Endothelial cell of umbilical vein (primary cell): ENCODE results near the gene WDR76. TPM values are rescaled to one million over a fixed set of nuclear protein-coding genes. Genes with fewer than 3 reads are reported as not detected.

Source experiments
- BruUV-seq: library from RNA; stranded (reverse); fragments of 400-500 nt; replicated peaks from 2 replicates; lab custom pipeline; 2021; lab: Mats Ljungman, UMichigan
- CTCF ChIA-PET: fragments of 300-600, 350-600 bp; sonication (Branson Sonifier 250); formaldehyde crosslinking; loops from one replicate; lab custom pipeline; 2021; ENCODE audit warnings: antibody characterized with exemption, inconsistent platforms; lab: Charles Lee
- POLR2A ChIA-PET: fragments of 300-600, 350-600 bp; sonication (Branson Sonifier 250); formaldehyde crosslinking; loops from one replicate; lab custom pipeline; 2021; ENCODE audit warnings: antibody characterized with exemption, inconsistent platforms; lab: Charles Lee
- DNase-seq: peaks from one replicate; pipeline ENCODE4 v3.0.0-alpha.2; 2011; ENCODE audit warnings: low read depth, low spot score
- FAIRE-seq: peaks from 2 replicates; lab custom pipeline; 2011; peaks lifted over from hg19 to GRCh38; lab: Jason Lieb, UNC
- H2AFZ ChIP-seq: 2 replicates; pipeline ENCODE4 v1.6.0; 2012; ENCODE audit warnings: low read depth, low read length, control low read depth, inconsistent platforms
- H3K27ac ChIP-seq: 2 replicates; pipeline ENCODE4 v1.5.1; 2011; ENCODE audit warnings: low read depth, mild to moderate bottlenecking, control low read depth, low read length, moderate library complexity; ENCODE audit not compliant: insufficient read depth
- H3K27me3 ChIP-seq, 2 experiments: 2 replicates each; pipeline versions ENCODE4 v1.6.0 to v1.6.1; 2011; ENCODE audit warnings: low read length in 2 of 2, mixed read lengths in 1 of 2; ENCODE audit not compliant: control insufficient read depth in 2 of 2, insufficient read depth in 2 of 2
- H3K36me3 ChIP-seq, 2 experiments: 2 replicates in 1 of 2; 3 replicates in 1 of 2; pipeline ENCODE4 v1.5.1; 2011; ENCODE audit warnings: low read length in 2 of 2, mild to moderate bottlenecking in 1 of 2, moderate library complexity in 1 of 2; ENCODE audit not compliant: control insufficient read depth in 2 of 2, insufficient read depth in 2 of 2; ENCODE audit errors: extremely low read depth in 1 of 2
- H3K4me1 ChIP-seq: 3 replicates; pipeline ENCODE4 v1.5.1; 2011; ENCODE audit warnings: mild to moderate bottlenecking, low read length; ENCODE audit not compliant: control insufficient read depth, insufficient read depth; ENCODE audit errors: extremely low read depth
- H3K4me2 ChIP-seq: 2 replicates; pipeline ENCODE4 v1.6.1; 2011; ENCODE audit warnings: low read length, control low read depth, mixed read lengths; ENCODE audit not compliant: insufficient read depth
- H3K4me3 ChIP-seq, 3 experiments: fragments of 200-600 bp in 1 of 3; sonication (generic), shearing (Covaris generic) in 1 of 3; replicated peaks in 1 of 3; 2 replicates each; pipeline ENCODE4 v1.5.1; 2011 to 2016; ENCODE audit warnings: control low read depth in 3 of 3, low read length in 3 of 3, mild to moderate bottlenecking in 2 of 3, inconsistent platforms in 1 of 3, low read depth in 1 of 3, moderate library complexity in 1 of 3; ENCODE audit not compliant: insufficient read depth in 1 of 3
- H3K79me2 ChIP-seq: 2 replicates; pipeline ENCODE4 v1.6.0; 2012; ENCODE audit warnings: low read length, inconsistent platforms; ENCODE audit not compliant: control insufficient read depth, insufficient read depth
- H3K9ac ChIP-seq: replicated peaks from 2 replicates; pipeline ENCODE3; 2011; ENCODE audit warnings: low read length, control low read depth; ENCODE audit not compliant: insufficient read depth; ENCODE audit errors: extremely low read depth
- H3K9me1 ChIP-seq: replicated peaks from 3 replicates; pipeline ENCODE4 v1.6.0; 2011; ENCODE audit warnings: mild to moderate bottlenecking, low read length; ENCODE audit not compliant: control insufficient read depth, insufficient read depth; ENCODE audit errors: extremely low read depth
- H3K9me3 ChIP-seq: replicated peaks from 2 replicates; pipeline ENCODE4 v1.5.1; 2012; ENCODE audit warnings: low read length, inconsistent platforms; ENCODE audit not compliant: control insufficient read depth, insufficient read depth
- H4K20me1 ChIP-seq: replicated peaks from 2 replicates; pipeline ENCODE3; 2011; ENCODE audit warnings: mild to moderate bottlenecking, low read length; ENCODE audit not compliant: control insufficient read depth, insufficient read depth; ENCODE audit errors: extremely low read depth
- EZH2 ChIP-seq: IDR thresholded peaks from 2 replicates; pipeline ENCODE4 v1.6.1; 2012; ENCODE audit warnings: borderline replicate concordance, low read depth, mild to moderate bottlenecking, moderate library complexity, low read length, inconsistent platforms; ENCODE audit not compliant: severe bottlenecking
- FOS ChIP-seq: IDR thresholded peaks from 2 replicates; pipeline ENCODE4 v1.6.1; 2011; ENCODE audit warnings: mild to moderate bottlenecking, low read length, moderate library complexity, borderline replicate concordance; ENCODE audit not compliant: insufficient read depth
- GATA2 ChIP-seq: IDR thresholded peaks from 2 replicates; pipeline ENCODE4 v1.7.0; 2011; ENCODE audit warnings: low read depth, mild to moderate bottlenecking, moderate library complexity, mixed read lengths, low read length; ENCODE audit not compliant: insufficient read length, insufficient read depth
- JUN ChIP-seq: IDR thresholded peaks from 2 replicates; pipeline ENCODE4 v1.6.1; 2011; ENCODE audit warnings: borderline replicate concordance, low read depth; ENCODE audit not compliant: insufficient read length, insufficient read depth
- MYC ChIP-seq: IDR thresholded peaks from one replicate; pipeline ENCODE4 v1.6.1; 2011; ENCODE audit warnings: mild to moderate bottlenecking, low read depth, low read length
- POLR2A ChIP-seq: IDR thresholded peaks from 2 replicates; pipeline ENCODE4 v1.6.1; 2012; ENCODE audit warnings: low read depth, mild to moderate bottlenecking, control low read depth, low read length
- POLR2AphosphoS5 ChIP-seq: IDR thresholded peaks from 2 replicates; pipeline ENCODE4 v1.6.1; 2012; ENCODE audit warnings: low read depth, mild to moderate bottlenecking, control low read depth, low read length, moderate library complexity; ENCODE audit not compliant: insufficient read depth
- dilution Hi-C: fragments of 300-500 bp; cut with MboI; formaldehyde crosslinking; loops from one replicate; pipeline ENCODE4 v1.15.0; 2019; ENCODE audit warnings: low sequenced_read_pairs; ENCODE audit not compliant: extremely low pct_ligation_motif_present
- intact Hi-C: fragments of 100-400 bp; cut with micrococcal nuclease; formaldehyde crosslinking; loops from one replicate; pipeline ENCODE4 v1.10.0; 2022
- polyA plus RNA-seq, 4 experiments: library from polyadenylated mRNA; depleted of rRNA in 3 of 4; stranded (reverse) in 3 of 4; unstranded in 1 of 4; fragments of >200 nt; gene quantifications; 2 replicates each; pipeline versions ENCODE4 v1.2.1 to v1.2.3, GENCODE V29; 2011 to 2012; ENCODE audit warnings: missing spikeins in 1 of 4
- total RNA-seq: library from RNA; stranded (reverse); gene quantifications from 2 replicates; pipeline ENCODE4 v1.2.3, GENCODE V29; 2021
- TF ChIP-seq, protein P1 (sequence below): IDR thresholded peaks from 2 replicates; pipeline ENCODE4 v1.6.1; 2011; ENCODE audit not compliant: insufficient read depth, insufficient read length
- TF ChIP-seq, protein P2 (sequence below), 2 donors: IDR thresholded peaks; 1 replicate in 1 of 2; 2 replicates in 1 of 2; pipeline ENCODE4 v1.5.1; 2011; ENCODE audit warnings: low read length in 2 of 2, mild to moderate bottlenecking in 2 of 2, moderate library complexity in 2 of 2, control low read depth in 1 of 2, inconsistent platforms in 1 of 2, low read depth in 1 of 2; ENCODE audit not compliant: insufficient read depth in 1 of 2; ENCODE audit errors: extremely low read depth in 1 of 2

Gene WDR76
- total and polyA plus RNA-seq, 2 donors (not counting 3 experiments of a cell fraction or from before 2014, with no cell fraction given) = 3.1 to 25.2 TPM

DNA sequence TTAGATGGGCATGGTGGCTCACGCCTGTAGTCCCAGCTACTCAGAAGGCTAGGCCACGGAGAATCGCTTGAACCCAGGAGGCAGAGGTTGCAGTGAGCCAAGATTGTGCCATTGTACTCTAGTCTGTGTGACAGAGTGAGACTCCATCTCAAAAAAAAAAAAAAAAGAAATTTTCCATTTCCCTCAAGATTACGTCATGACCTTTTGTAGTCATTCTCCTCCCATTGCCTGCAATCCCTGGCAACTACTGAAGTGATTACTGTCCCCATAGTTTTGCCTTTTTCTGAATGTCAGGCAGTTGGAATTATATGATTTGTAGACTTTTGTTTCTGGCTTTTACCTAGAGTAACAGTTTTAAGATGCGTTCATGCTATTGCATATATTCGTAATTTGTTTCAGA is 28.0 kb downstream of the WDR76 start:
- Histone ChIP-seq H3K9ac (no peak overlapping the region), H3K4me3 (no peak overlapping the region), H3K4me2 (no peak overlapping the region), H3K4me1 (no peaks in the 10 kb centered on the region), H4K20me1 (no peaks in the 10 kb centered on the region), H2AFZ (no peak overlapping the region), H3K9me1 (no peaks in the 10 kb centered on the region), H3K27me3 (no peaks in the 10 kb centered on the region), H3K27ac (no peak overlapping the region), H3K79me2 (no peaks in the 10 kb centered on the region), H3K9me3 (no peaks in the 10 kb centered on the region), H3K36me3 (peaks cover 0 to 7% of the 10 kb centered on the region in 2 experiments)
- intact Hi-C loops (no loop called here), dilution Hi-C loops (no loop called here)
- DNase-seq (no peak), FAIRE-seq (no peak)
- no TSS peak for BruUV-seq
- ChIA-PET CTCF (no interaction called here), POLR2A (no interaction called here)
- TF ChIP-seq POLR2A = no peak
- TF ChIP-seq FOS = no peak
- no peak for TF ChIP-seq JUN
- TF ChIP-seq, protein P1, sequence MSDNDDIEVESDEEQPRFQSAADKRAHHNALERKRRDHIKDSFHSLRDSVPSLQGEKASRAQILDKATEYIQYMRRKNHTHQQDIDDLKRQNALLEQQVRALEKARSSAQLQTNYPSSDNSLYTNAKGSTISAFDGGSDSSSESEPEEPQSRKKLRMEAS = no peak
- TF ChIP-seq, protein P2, sequence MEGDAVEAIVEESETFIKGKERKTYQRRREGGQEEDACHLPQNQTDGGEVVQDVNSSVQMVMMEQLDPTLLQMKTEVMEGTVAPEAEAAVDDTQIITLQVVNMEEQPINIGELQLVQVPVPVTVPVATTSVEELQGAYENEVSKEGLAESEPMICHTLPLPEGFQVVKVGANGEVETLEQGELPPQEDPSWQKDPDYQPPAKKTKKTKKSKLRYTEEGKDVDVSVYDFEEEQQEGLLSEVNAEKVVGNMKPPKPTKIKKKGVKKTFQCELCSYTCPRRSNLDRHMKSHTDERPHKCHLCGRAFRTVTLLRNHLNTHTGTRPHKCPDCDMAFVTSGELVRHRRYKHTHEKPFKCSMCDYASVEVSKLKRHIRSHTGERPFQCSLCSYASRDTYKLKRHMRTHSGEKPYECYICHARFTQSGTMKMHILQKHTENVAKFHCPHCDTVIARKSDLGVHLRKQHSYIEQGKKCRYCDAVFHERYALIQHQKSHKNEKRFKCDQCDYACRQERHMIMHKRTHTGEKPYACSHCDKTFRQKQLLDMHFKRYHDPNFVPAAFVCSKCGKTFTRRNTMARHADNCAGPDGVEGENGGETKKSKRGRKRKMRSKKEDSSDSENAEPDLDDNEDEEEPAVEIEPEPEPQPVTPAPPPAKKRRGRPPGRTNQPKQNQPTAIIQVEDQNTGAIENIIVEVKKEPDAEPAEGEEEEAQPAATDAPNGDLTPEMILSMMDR (IDR thresholded peaks at IDR 0.05; ENCODE audit: extremely low read depth in 1 of 2, insufficient read depth in 1 of 2, low read depth in 1 of 2, low read length in 2 of 2) = no peak
- TF ChIP-seq MYC = no peak
- no peak for TF ChIP-seq POLR2AphosphoS5
- no peak for TF ChIP-seq EZH2
- no peak for TF ChIP-seq GATA2
